ENCODE data around the gene HBA2.
"Not testable (repeated sequence)": the region's sequence is repeated elsewhere in the genome, so short reads cannot be mapped to it uniquely, and the experiment has no call there.

HBA2 gene

GRCh38 chr16:172374-172941, at the start of gene HBA2:
Gene HBA2 (plus strand): TSS chr16:172876. CDS start chr16:172913, 37 bp downstream.
- peaks cover 24% of the 10 kb centered on the region for H3K27me3 ChIP-seq (ENCODE audit: insufficient read depth, low read depth, severe bottlenecking)
- DNase-seq; H3K4me3 ChIP-seq (ENCODE audit: low read depth, low read length); H3K27ac ChIP-seq; H3K36me3 ChIP-seq; H3K9me3 ChIP-seq (ENCODE audit: severe bottlenecking): not testable (repeated sequence)

GRCh38 chr16:123558-124350, 48.9 kb upstream of the HBA2 start:
- not testable (repeated sequence) for H3K4me3 ChIP-seq (ENCODE audit: low read depth, low read length); H3K27ac ChIP-seq; H3K9me3 ChIP-seq (ENCODE audit: severe bottlenecking); H3K36me3 ChIP-seq; H3K27me3 ChIP-seq (ENCODE audit: insufficient read depth, low read depth, severe bottlenecking); DNase-seq

GRCh38 chr16:125011-125410, 47.7 kb upstream of the HBA2 start:
- H3K36me3 ChIP-seq = 0 out of 2 replicates have a peak, but pooled peaks cover 2% of the 10 kb centered on the region
- H3K27ac ChIP-seq = no peak overlapping the region
- H3K9me3 ChIP-seq (ENCODE audit: severe bottlenecking) = no peaks in the 10 kb centered on the region
- no peak overlapping the region for H3K4me3 ChIP-seq (ENCODE audit: low read depth, low read length)
- TF ChIP-seq CTCF (IDR thresholded peaks at IDR 0.05; ENCODE audit: low read depth, low read length) = no peak
- DNase-seq = no peak
- no peaks in the 10 kb centered on the region for H3K27me3 ChIP-seq (ENCODE audit: insufficient read depth, low read depth, severe bottlenecking)

GRCh38 chr16:129075-129474, 43.6 kb upstream of the HBA2 start:
- no peak for TF ChIP-seq CTCF (IDR thresholded peaks at IDR 0.05; ENCODE audit: low read depth, low read length)
- peak; percentile 42 for DNase-seq
- Histone ChIP-seq H3K36me3 (peaks cover 2% of the 10 kb centered on the region; the same call in 1 of the 2 replicates), H3K27ac (peak overlapping the region; percentile 70; the same call in 1 of the 2 replicates), H3K27me3 (ENCODE audit: insufficient read depth, low read depth, severe bottlenecking) (no peaks in the 10 kb centered on the region), H3K9me3 (ENCODE audit: severe bottlenecking) (no peaks in the 10 kb centered on the region), H3K4me3 (ENCODE audit: low read depth, low read length) (no peak overlapping the region)

- H3K9me3 ChIP-seq (ENCODE audit: severe bottlenecking) = no peaks in the 10 kb centered on the region
- no peaks in the 10 kb centered on the region for H3K27me3 ChIP-seq (ENCODE audit: insufficient read depth, low read depth, severe bottlenecking)
- H3K4me3 ChIP-seq (ENCODE audit: low read depth, low read length) = no peak overlapping the region
- no peak for TF ChIP-seq CTCF (IDR thresholded peaks at IDR 0.05; ENCODE audit: low read depth, low read length)
- no peak overlapping the region for H3K27ac ChIP-seq
- no peak for DNase-seq
- peaks cover 2% of the 10 kb centered on the region; the same call in 1 of the 2 replicates for H3K36me3 ChIP-seq
These were observed 42.0 kb upstream of the HBA2 start for GRCh38 chr16:130533-131173.

GRCh38 chr16:132120-132519, 40.6 kb upstream of the HBA2 start:
- Histone ChIP-seq H3K27me3 (ENCODE audit: insufficient read depth, low read depth, severe bottlenecking) (no peaks in the 10 kb centered on the region), H3K9me3 (ENCODE audit: severe bottlenecking) (no peaks in the 10 kb centered on the region), H3K4me3 (ENCODE audit: low read depth, low read length) (no peak overlapping the region), H3K36me3 (peaks cover 5% of the 10 kb centered on the region), H3K27ac (no peak overlapping the region)
- TF ChIP-seq CTCF (IDR thresholded peaks at IDR 0.05; ENCODE audit: low read depth, low read length) = no peak
- DNase-seq = no peak
